ENCODE measurements around the gene ULBP3. TPM values are rescaled to one million over a fixed set of nuclear protein-coding genes. Genes with fewer than 3 reads are reported as not detected.
A peak's percentile ranks its signal among the peaks of the same experiment; 100 is the strongest.
"Not testable (repeated sequence)": the region's sequence is repeated elsewhere in the genome, so short reads cannot be mapped to it uniquely, and the experiment has no call there.

The ULBP3 gene
- total and polyA plus RNA-seq, 2 of the 4 experiments (the other 2 are of a cell fraction): 11.1 to 35.1 TPM

DNA sequence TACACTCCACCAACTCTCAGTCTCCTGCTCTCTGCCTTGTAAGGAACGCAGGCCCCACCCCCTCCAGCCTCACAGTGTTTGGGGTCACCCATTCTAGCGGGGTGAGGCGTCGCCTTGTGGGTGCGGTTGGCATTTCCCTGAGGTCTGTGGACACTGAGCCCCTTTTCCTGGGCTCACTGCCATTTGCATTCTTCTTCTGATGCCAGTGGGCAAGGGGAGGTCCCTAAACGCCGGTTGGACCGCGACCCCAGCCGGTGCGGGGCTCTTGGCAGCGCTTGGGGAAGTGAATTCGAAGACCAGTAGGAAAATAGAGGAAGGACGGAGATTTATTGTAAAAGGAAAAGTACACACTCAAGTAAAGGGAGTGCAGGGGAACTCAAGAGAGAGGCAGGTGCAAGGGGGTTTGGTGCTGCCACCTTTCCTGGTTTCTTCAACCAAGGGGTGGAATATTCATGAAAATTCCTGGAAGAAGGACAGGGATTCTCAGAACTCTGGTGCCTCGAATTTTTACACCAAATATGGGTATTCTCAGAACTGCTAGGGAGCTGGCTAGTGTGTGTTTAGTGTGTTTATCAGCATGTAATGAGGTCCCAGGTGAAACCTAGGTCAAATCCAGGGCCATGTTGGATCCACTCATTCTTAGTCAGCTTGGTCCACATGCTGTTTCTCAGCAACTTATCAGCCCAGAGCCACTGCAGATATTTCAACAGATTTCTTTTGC, 53.5 kb downstream of the ULBP3 start:
- BruUV-seq (replicated peaks); H3K56ac ChIP-seq (ENCODE audit: extremely low read depth, insufficient read depth, low read length); H3K9me3 ChIP-seq (ENCODE audit: control insufficient read depth, insufficient read depth, low read length); H2BK15ac ChIP-seq (ENCODE audit: low read depth, low read length); H3K79me1 ChIP-seq (ENCODE audit: low read depth in 1 of 2, low read length in 2 of 2); H4K91ac ChIP-seq (ENCODE audit: insufficient read depth, low read depth, low read length); H3K27ac ChIP-seq (ENCODE audit: insufficient read depth, low read length); H2AFZ ChIP-seq (replicated peaks; ENCODE audit: low read length, poor library complexity); H3K14ac ChIP-seq (replicated peaks; ENCODE audit: low read depth, low read length); dilution Hi-C loops (cut with HindIII; ENCODE audit: low sequenced_read_pairs, unreplicated experiment); H2AK9ac ChIP-seq (replicated peaks; ENCODE audit: low read depth, low read length, poor library complexity); H3K36me3 ChIP-seq (ENCODE audit: control insufficient read depth, insufficient read depth, low read length); H2BK5ac ChIP-seq (ENCODE audit: low read depth, low read length, poor library complexity, severe bottlenecking); H4K20me1 ChIP-seq (ENCODE audit: insufficient read depth, low read length); H4K8ac ChIP-seq (ENCODE audit: low read depth in 2 of 2, low read length in 2 of 2); H3K23ac ChIP-seq (ENCODE audit: low read depth, low read length); H3K4me1 ChIP-seq (ENCODE audit: control insufficient read depth, insufficient read depth, low read length); in situ Hi-C loops (cut with MboI; ENCODE audit: low sequenced_read_pairs); POLR2A ChIA-PET (ENCODE audit: unreplicated experiment); H3K18ac ChIP-seq (ENCODE audit: low read depth, low read length); H2BK120ac ChIP-seq (ENCODE audit: low read depth, low read length); H3K9ac ChIP-seq (ENCODE audit: low read depth, low read length); H3K4me3 ChIP-seq (ENCODE audit: insufficient read depth, low read depth, low read length); H3K9me1 ChIP-seq (ENCODE audit: insufficient read depth, low read length); H2AK5ac ChIP-seq (ENCODE audit: low read depth, low read length); H3K4ac ChIP-seq (ENCODE audit: low read depth, low read length); H2BK20ac ChIP-seq (ENCODE audit: low read depth, low read length); H4K5ac ChIP-seq (ENCODE audit: low read depth, low read length); CTCF ChIA-PET; DNase-seq: not testable (repeated sequence)
- peak overlapping the region; percentile 62; the same call in 1 of the 2 replicates for H3K4me2 ChIP-seq (ENCODE audit: low read depth, low read length)
- intact Hi-C loops (cut with micrococcal nuclease): loop anchor here (2.0 to 10.0 kb wide), 2 partner anchors 181 to 291 kb away; no protein-coding TSS in a partner anchor
- 20% methylated on average over 1 of the region's 15 CpGs; no CpG with 5 or more reads in 1 of the 2 experiments for WGBS, 2 experiments (ENCODE audit: extremely low coverage in 2 of 2, insufficient read length in 1 of 2)
- ATAC-seq (ENCODE audit: low read depth): peak; percentile 69
- H3K27me3 ChIP-seq (ENCODE audit: control insufficient read depth, insufficient read depth, low read length): peaks cover 52% of the 10 kb centered on the region

DNA sequence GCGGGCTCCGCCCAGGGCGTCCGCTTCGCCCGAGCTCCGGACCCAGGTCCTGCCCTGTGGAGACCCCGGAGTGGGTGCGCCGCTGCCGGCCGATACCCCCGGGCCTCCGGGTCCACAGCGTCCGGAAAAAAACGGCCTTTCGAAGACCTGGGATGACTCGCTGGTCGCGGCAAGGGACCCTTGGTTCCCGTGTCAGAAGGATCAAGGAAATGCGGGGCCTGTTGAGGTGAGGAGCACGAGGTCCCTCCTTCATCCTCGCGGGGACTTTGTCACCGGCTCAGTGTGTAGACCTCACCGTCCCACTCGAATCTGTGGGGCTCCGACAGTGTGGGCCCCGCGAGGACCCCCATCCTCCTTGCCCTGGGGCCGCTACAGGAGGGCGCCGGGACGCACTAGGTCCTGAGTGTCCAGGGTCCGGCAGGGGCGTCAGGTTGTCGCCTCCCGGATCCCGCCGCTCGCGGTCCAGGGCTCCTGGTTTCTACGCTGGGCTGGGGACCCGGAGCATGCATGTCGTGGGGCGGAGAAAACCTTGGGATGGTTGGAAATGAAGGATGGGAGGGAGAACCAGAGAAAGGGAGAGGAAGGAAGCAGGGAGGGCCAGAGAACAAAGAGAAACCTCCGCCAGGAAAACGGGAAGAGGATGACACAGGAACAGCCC, 54.2 kb downstream of the ULBP3 start:
- H3K18ac ChIP-seq (ENCODE audit: low read depth, low read length); ATAC-seq (ENCODE audit: low read depth); H2BK15ac ChIP-seq (ENCODE audit: low read depth, low read length); POLR2A ChIA-PET (ENCODE audit: unreplicated experiment); H3K4ac ChIP-seq (ENCODE audit: low read depth, low read length); H3K9ac ChIP-seq (ENCODE audit: low read depth, low read length); H3K9me1 ChIP-seq (ENCODE audit: insufficient read depth, low read length); H3K56ac ChIP-seq (ENCODE audit: extremely low read depth, insufficient read depth, low read length); H3K4me3 ChIP-seq (ENCODE audit: insufficient read depth, low read depth, low read length); H4K91ac ChIP-seq (ENCODE audit: insufficient read depth, low read depth, low read length); H4K8ac ChIP-seq (ENCODE audit: low read depth in 2 of 2, low read length in 2 of 2); H3K23ac ChIP-seq (ENCODE audit: low read depth, low read length); H3K36me3 ChIP-seq (ENCODE audit: control insufficient read depth, insufficient read depth, low read length); H2AFZ ChIP-seq (replicated peaks; ENCODE audit: low read length, poor library complexity); in situ Hi-C loops (cut with MboI; ENCODE audit: low sequenced_read_pairs); H2AK5ac ChIP-seq (ENCODE audit: low read depth, low read length); H3K79me1 ChIP-seq (ENCODE audit: low read depth in 1 of 2, low read length in 2 of 2); dilution Hi-C loops (cut with HindIII; ENCODE audit: low sequenced_read_pairs, unreplicated experiment); H3K27ac ChIP-seq (ENCODE audit: insufficient read depth, low read length); DNase-seq; H3K9me3 ChIP-seq (ENCODE audit: control insufficient read depth, insufficient read depth, low read length); CTCF ChIA-PET; H3K4me1 ChIP-seq (ENCODE audit: control insufficient read depth, insufficient read depth, low read length); H3K14ac ChIP-seq (replicated peaks; ENCODE audit: low read depth, low read length); BruUV-seq (replicated peaks); H4K20me1 ChIP-seq (ENCODE audit: insufficient read depth, low read length); H2AK9ac ChIP-seq (replicated peaks; ENCODE audit: low read depth, low read length, poor library complexity); H2BK120ac ChIP-seq (ENCODE audit: low read depth, low read length); H4K5ac ChIP-seq (ENCODE audit: low read depth, low read length); H2BK20ac ChIP-seq (ENCODE audit: low read depth, low read length); H2BK5ac ChIP-seq (ENCODE audit: low read depth, low read length, poor library complexity, severe bottlenecking): not testable (repeated sequence)
- WGBS, 2 experiments (ENCODE audit: extremely low coverage in 2 of 2, insufficient read length in 1 of 2): no CpG with 5 or more reads among the region's 50 CpGs
- intact Hi-C loops (cut with micrococcal nuclease): loop anchor here (10.0 kb wide), 1 partner anchor 290 kb away; no protein-coding TSS in a partner anchor
- Histone ChIP-seq H3K4me2 (ENCODE audit: low read depth, low read length) (peak overlapping the region; percentile 62; the same call in 1 of the 2 replicates), H3K27me3 (ENCODE audit: control insufficient read depth, insufficient read depth, low read length) (peaks cover 59% of the 10 kb centered on the region)
